ENCODE measurements around the gene KCNK3. TPM values are rescaled to one million over a fixed set of nuclear protein-coding genes. Genes with fewer than 3 reads are reported as not detected.
A peak's percentile ranks its signal among the peaks of the same experiment; 100 is the strongest.

Gene KCNK3
- total and polyA plus RNA-seq, 2 of the 13 experiments (the other 11 are each of a cell fraction or from before 2014, with no cell fraction given), result not detected

DNA sequence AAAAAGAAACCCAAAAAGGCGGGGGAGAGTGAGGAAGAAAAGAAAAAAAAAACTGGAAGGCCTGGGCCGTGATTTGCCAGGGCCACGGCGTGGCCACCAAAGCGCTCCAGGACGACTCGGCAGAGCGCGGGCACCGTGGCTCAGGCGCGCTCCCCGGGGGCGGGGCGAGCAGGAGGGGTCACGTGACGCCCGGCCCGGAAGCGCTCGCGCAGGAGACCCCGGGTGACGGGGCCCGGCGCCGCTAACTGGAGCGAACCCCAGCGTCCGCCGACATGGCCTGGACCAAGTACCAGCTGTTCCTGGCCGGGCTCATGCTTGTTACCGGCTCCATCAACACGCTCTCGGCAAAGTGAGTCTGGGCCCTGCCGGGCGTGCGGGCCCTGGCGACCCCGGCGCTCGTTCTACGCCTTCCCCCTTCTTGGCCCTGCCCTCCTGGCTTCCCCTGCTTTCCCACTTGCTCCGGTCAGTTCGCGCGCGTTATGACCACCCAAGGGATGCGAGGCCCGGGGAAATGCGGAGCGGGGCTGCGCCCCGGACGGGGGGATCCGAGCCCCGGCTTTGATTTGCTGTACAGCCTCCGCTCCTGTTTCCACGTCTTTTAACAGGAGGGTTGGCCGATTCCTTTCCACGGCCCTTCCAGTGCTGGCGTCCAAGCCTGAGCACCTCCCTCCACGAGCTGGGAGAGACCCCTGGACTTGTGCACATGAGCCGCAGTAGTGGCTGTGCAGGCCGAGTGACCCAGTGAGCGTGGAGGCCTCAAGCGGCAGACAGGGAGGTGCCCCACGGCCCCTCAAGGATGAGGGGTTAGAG is 71.8 kb downstream of the KCNK3 start, which contains the start of gene SLC35F6 (continued):
- TF ChIP-seq, protein P1, sequence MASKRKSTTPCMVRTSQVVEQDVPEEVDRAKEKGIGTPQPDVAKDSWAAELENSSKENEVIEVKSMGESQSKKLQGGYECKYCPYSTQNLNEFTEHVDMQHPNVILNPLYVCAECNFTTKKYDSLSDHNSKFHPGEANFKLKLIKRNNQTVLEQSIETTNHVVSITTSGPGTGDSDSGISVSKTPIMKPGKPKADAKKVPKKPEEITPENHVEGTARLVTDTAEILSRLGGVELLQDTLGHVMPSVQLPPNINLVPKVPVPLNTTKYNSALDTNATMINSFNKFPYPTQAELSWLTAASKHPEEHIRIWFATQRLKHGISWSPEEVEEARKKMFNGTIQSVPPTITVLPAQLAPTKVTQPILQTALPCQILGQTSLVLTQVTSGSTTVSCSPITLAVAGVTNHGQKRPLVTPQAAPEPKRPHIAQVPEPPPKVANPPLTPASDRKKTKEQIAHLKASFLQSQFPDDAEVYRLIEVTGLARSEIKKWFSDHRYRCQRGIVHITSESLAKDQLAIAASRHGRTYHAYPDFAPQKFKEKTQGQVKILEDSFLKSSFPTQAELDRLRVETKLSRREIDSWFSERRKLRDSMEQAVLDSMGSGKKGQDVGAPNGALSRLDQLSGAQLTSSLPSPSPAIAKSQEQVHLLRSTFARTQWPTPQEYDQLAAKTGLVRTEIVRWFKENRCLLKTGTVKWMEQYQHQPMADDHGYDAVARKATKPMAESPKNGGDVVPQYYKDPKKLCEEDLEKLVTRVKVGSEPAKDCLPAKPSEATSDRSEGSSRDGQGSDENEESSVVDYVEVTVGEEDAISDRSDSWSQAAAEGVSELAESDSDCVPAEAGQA (IDR thresholded peaks at IDR 0.05; ENCODE audit: low read depth), result no peak
- TF ChIP-seq, protein P1 (CRISPR knock-in tag; IDR thresholded peaks at IDR 0.05; ENCODE audit: borderline replicate concordance), result no peak
- no peak for TF ChIP-seq ZEB1 (IDR thresholded peaks at IDR 0.05; ENCODE audit: insufficient replicate concordance, low read depth)
- TF ChIP-seq, protein P2, sequence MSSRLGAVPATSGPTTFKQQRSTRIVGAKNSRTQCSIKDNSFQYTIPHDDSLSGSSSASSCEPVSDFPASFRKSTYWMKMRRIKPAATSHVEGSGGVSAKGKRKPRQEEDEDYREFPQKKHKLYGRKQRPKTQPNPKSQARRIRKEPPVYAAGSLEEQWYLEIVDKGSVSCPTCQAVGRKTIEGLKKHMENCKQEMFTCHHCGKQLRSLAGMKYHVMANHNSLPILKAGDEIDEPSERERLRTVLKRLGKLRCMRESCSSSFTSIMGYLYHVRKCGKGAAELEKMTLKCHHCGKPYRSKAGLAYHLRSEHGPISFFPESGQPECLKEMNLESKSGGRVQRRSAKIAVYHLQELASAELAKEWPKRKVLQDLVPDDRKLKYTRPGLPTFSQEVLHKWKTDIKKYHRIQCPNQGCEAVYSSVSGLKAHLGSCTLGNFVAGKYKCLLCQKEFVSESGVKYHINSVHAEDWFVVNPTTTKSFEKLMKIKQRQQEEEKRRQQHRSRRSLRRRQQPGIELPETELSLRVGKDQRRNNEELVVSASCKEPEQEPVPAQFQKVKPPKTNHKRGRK (CRISPR knock-in tag; IDR thresholded peaks at IDR 0.05), result no peak; the same call in 1 of the 2 replicates
- no peak for TF ChIP-seq DPF2 (CRISPR knock-in tag; IDR thresholded peaks at IDR 0.05; ENCODE audit: borderline replicate concordance, low read depth)
- TF ChIP-seq TEAD2 (CRISPR knock-in tag; IDR thresholded peaks at IDR 0.05), result no peak
- TF ChIP-seq, protein P3, sequence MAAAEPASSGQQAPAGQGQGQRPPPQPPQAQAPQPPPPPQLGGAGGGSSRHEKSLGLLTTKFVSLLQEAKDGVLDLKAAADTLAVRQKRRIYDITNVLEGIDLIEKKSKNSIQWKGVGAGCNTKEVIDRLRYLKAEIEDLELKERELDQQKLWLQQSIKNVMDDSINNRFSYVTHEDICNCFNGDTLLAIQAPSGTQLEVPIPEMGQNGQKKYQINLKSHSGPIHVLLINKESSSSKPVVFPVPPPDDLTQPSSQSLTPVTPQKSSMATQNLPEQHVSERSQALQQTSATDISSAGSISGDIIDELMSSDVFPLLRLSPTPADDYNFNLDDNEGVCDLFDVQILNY (CRISPR knock-in tag; conservative IDR thresholded peaks at IDR 0.05), result no peak; the same call in 1 of the 2 replicates
- peak; percentile 95 for TF ChIP-seq ZFX (CRISPR knock-in tag; IDR thresholded peaks at IDR 0.05; ENCODE audit: low read depth)
- TF ChIP-seq HCFC1 (IDR thresholded peaks at IDR 0.05; ENCODE audit: low read depth, low read length), result no peak
- TF ChIP-seq ZBTB38 (CRISPR knock-in tag; IDR thresholded peaks at IDR 0.05), result peak; percentile 54; the same call in 1 of the 2 replicates
- TF ChIP-seq RBFOX2 (IDR thresholded peaks at IDR 0.05; ENCODE audit: low read depth, low read length), result peak; percentile 93
- peak; percentile 63; the same call in 1 of the 2 replicates for TF ChIP-seq SP5 (CRISPR knock-in tag; IDR thresholded peaks at IDR 0.05; ENCODE audit: borderline replicate concordance, low read depth)
- no peak for TF ChIP-seq RCOR2 (CRISPR knock-in tag; IDR thresholded peaks at IDR 0.05)
- no peak for TF ChIP-seq NFE2 (CRISPR knock-in tag; IDR thresholded peaks at IDR 0.05)
- peak; percentile 75; the same call in 1 of the 2 replicates for TF ChIP-seq ZIK1 (CRISPR knock-in tag; IDR thresholded peaks at IDR 0.05; ENCODE audit: borderline replicate concordance, low read depth)
- TF ChIP-seq STAT5B (CRISPR knock-in tag; IDR thresholded peaks at IDR 0.05), result no peak
- TF ChIP-seq JUN (CRISPR knock-in tag; IDR thresholded peaks at IDR 0.05), result no peak
- TF ChIP-seq, protein P4, sequence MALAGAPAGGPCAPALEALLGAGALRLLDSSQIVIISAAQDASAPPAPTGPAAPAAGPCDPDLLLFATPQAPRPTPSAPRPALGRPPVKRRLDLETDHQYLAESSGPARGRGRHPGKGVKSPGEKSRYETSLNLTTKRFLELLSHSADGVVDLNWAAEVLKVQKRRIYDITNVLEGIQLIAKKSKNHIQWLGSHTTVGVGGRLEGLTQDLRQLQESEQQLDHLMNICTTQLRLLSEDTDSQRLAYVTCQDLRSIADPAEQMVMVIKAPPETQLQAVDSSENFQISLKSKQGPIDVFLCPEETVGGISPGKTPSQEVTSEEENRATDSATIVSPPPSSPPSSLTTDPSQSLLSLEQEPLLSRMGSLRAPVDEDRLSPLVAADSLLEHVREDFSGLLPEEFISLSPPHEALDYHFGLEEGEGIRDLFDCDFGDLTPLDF (CRISPR knock-in tag; IDR thresholded peaks at IDR 0.05), result peak; percentile 69
- TF ChIP-seq ZMYM3 (CRISPR knock-in tag; IDR thresholded peaks at IDR 0.05), result no peak
- TF ChIP-seq HDAC1 (CRISPR knock-in tag; IDR thresholded peaks at IDR 0.05), result peak; percentile 78; the same call in 1 of the 2 replicates

Data from HepG2 (cell line).